Measurements from ENCODE around the gene RHOBTB1.

GRCh38 chr10:60980997-60981396 lies 37.0 kb upstream of the RHOBTB1 start:
- TF ChIP-seq ISL1 (CRISPR knock-in tag; IDR thresholded peaks at IDR 0.05) = no peak
- TF ChIP-seq, protein P1, sequence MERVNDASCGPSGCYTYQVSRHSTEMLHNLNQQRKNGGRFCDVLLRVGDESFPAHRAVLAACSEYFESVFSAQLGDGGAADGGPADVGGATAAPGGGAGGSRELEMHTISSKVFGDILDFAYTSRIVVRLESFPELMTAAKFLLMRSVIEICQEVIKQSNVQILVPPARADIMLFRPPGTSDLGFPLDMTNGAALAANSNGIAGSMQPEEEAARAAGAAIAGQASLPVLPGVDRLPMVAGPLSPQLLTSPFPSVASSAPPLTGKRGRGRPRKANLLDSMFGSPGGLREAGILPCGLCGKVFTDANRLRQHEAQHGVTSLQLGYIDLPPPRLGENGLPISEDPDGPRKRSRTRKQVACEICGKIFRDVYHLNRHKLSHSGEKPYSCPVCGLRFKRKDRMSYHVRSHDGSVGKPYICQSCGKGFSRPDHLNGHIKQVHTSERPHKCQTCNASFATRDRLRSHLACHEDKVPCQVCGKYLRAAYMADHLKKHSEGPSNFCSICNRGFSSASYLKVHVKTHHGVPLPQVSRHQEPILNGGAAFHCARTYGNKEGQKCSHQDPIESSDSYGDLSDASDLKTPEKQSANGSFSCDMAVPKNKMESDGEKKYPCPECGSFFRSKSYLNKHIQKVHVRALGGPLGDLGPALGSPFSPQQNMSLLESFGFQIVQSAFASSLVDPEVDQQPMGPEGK (CRISPR knock-in tag; IDR thresholded peaks at IDR 0.05; ENCODE audit: borderline replicate concordance) = no peak
- TF ChIP-seq RARB (CRISPR knock-in tag; IDR thresholded peaks at IDR 0.05) = no peak

Data from SK-N-SH treated with all-trans-retinoic acid at 6 μM for 48 hours (cell line).